Hematopoietic multipotent progenitor cell (in vitro differentiated cells): ENCODE measurements around the gene PTPN11. TPM values are rescaled to one million over a fixed set of nuclear protein-coding genes. Genes with fewer than 3 reads are reported as not detected.

Experiments used
- DNase-seq, 3 donors: peaks; one replicate each; pipeline ENCODE4 v3.0.0-alpha.2; 2011 to 2015; ENCODE audit warnings: low read depth in 2 of 3, low spot score in 2 of 3
- total RNA-seq: library from RNA; depleted of rRNA; stranded (reverse); fragments of >200 nt; gene quantifications from one replicate; pipeline ENCODE4 v1.2.3, GENCODE V29; 2012

PTPN11 gene
- total RNA-seq, 1 donor = 43.1 TPM

GRCh38 chr12:112538740-112539139 is 120.0 kb downstream of the PTPN11 start:
- DNase-seq = no peak

- no peak for DNase-seq
Observed at GRCh38 chr12:112539221-112539620, 120.5 kb downstream of the PTPN11 start.

GRCh38 chr12:112540021-112540420 is 121.3 kb downstream of the PTPN11 start:
- DNase-seq = no peak

- DNase-seq = no peak
Observed at GRCh38 chr12:112543751-112544150, 125.0 kb downstream of the PTPN11 start.

- no peak for DNase-seq
Observed at GRCh38 chr12:112546339-112546738, 127.6 kb downstream of the PTPN11 start.

- no peak for DNase-seq
Observed at GRCh38 chr12:112546996-112547395, 128.2 kb downstream of the PTPN11 start.

GRCh38 chr12:112549031-112549430 is 130.3 kb downstream of the PTPN11 start:
- no peak for DNase-seq

- DNase-seq = no peak
Observed at GRCh38 chr12:112551681-112552080, 132.9 kb downstream of the PTPN11 start.

GRCh38 chr12:112555621-112556233 is 137.0 kb downstream of the PTPN11 start:
- DNase-seq = no peak

- no peak for DNase-seq
Observed at GRCh38 chr12:112557951-112558630, 139.3 kb downstream of the PTPN11 start.

Other genes starting within 250 kb of the PTPN11 start
- 39.0 TPM for gene HECTD4, start 36.5 kb upstream of the PTPN11 start, total RNA-seq
- gene RPL6, start 9.3 kb upstream of the PTPN11 start, total RNA-seq = 633 TPM